Measurements from ENCODE around the gene RAB43.
"Not testable (repeated sequence)": the region's sequence is repeated elsewhere in the genome, so short reads cannot be mapped to it uniquely, and the experiment has no call there.

The RAB43 gene

GRCh38 chr3:129104051-129104450 is 17.6 kb downstream of the RAB43 start:
- TF ChIP-seq CTCF (IDR thresholded peaks at IDR 0.05; ENCODE audit: low read depth, low read length, missing control alignments), result no peak
- DNase-seq (ENCODE audit: extremely low read depth, low read depth), result no peak
- H3K4me3 ChIP-seq (replicated peaks; ENCODE audit: low read depth, low read length), result no peak overlapping the region

- H3K4me3 ChIP-seq (replicated peaks; ENCODE audit: low read depth, low read length), result no peak overlapping the region
- TF ChIP-seq CTCF (IDR thresholded peaks at IDR 0.05; ENCODE audit: low read depth, low read length, missing control alignments), result no peak
- DNase-seq (ENCODE audit: extremely low read depth, low read depth), result no peak
These were observed 18.3 kb downstream of the RAB43 start for GRCh38 chr3:129103296-129103695.

GRCh38 chr3:129101370-129102138 is 20.1 kb downstream of the RAB43 start:
- DNase-seq (ENCODE audit: extremely low read depth, low read depth), result no peak
- no peak for TF ChIP-seq CTCF (IDR thresholded peaks at IDR 0.05; ENCODE audit: low read depth, low read length, missing control alignments)
- H3K4me3 ChIP-seq (replicated peaks; ENCODE audit: low read depth, low read length), result no peak overlapping the region

- H3K4me3 ChIP-seq (replicated peaks; ENCODE audit: low read depth, low read length), result no peak overlapping the region
- DNase-seq (ENCODE audit: extremely low read depth, low read depth), result no peak
- TF ChIP-seq CTCF (IDR thresholded peaks at IDR 0.05; ENCODE audit: low read depth, low read length, missing control alignments), result no peak
These were observed 21.3 kb downstream of the RAB43 start for GRCh38 chr3:129100274-129100673.

- DNase-seq (ENCODE audit: extremely low read depth, low read depth), result no peak
- no peak for TF ChIP-seq CTCF (IDR thresholded peaks at IDR 0.05; ENCODE audit: low read depth, low read length, missing control alignments)
- no peak overlapping the region for H3K4me3 ChIP-seq (replicated peaks; ENCODE audit: low read depth, low read length)
These were observed 26.3 kb downstream of the RAB43 start for GRCh38 chr3:129095285-129095684.

- H3K4me3 ChIP-seq (replicated peaks; ENCODE audit: low read depth, low read length); DNase-seq (ENCODE audit: extremely low read depth, low read depth): not testable (repeated sequence)
These were observed 33.3 kb downstream of the RAB43 start for GRCh38 chr3:129088312-129088711.

- not testable (repeated sequence) for H3K4me3 ChIP-seq (replicated peaks; ENCODE audit: low read depth, low read length); DNase-seq (ENCODE audit: extremely low read depth, low read depth)
These were observed 33.7 kb downstream of the RAB43 start for GRCh38 chr3:129087904-129088303.

GRCh38 chr3:129087138-129087702 is 34.4 kb downstream of the RAB43 start:
- TF ChIP-seq CTCF (IDR thresholded peaks at IDR 0.05; ENCODE audit: low read depth, low read length, missing control alignments), result no peak
- no peak overlapping the region for H3K4me3 ChIP-seq (replicated peaks; ENCODE audit: low read depth, low read length)
- no peak for DNase-seq (ENCODE audit: extremely low read depth, low read depth)
